Measurements from ENCODE around the gene KRT24. TPM values are rescaled to one million over a fixed set of nuclear protein-coding genes. Genes with fewer than 3 reads are reported as not detected.

The KRT24 gene
- total RNA-seq, 1 donor from 2014 or later, result not detected

- H3K9ac ChIP-seq (ENCODE audit: low read depth in 1 of 3, low read length in 3 of 3), result no peak overlapping the region
- no peaks in the 10 kb centered on the region for H3K36me3 ChIP-seq (ENCODE audit: control insufficient read depth in 3 of 3, insufficient read depth in 3 of 3, low read length in 3 of 3)
- H3K9me3 ChIP-seq (ENCODE audit: control insufficient read depth in 3 of 3, low read length in 3 of 3), result no peaks in the 10 kb centered on the region
- H3K27ac ChIP-seq (ENCODE audit: low read depth, low read length), result no peak overlapping the region
- H3K4me1 ChIP-seq (ENCODE audit: control insufficient read depth in 3 of 3, insufficient read depth in 3 of 3, low read length in 3 of 3), result peaks cover 0 to 4% (median 0%) of the 10 kb centered on the region in 3 donors
- H3K27me3 ChIP-seq (ENCODE audit: control insufficient read depth in 3 of 3, insufficient read depth in 3 of 3, low read length in 3 of 3), result peaks cover 10 to 21% (median 17%) of the 10 kb centered on the region in 3 donors
- no peak overlapping the region for H3K4me3 ChIP-seq (ENCODE audit: low read length in 3 of 3)
Observed at GRCh38 chr17:40675905-40676304, 27.6 kb downstream of the KRT24 start.

DNA sequence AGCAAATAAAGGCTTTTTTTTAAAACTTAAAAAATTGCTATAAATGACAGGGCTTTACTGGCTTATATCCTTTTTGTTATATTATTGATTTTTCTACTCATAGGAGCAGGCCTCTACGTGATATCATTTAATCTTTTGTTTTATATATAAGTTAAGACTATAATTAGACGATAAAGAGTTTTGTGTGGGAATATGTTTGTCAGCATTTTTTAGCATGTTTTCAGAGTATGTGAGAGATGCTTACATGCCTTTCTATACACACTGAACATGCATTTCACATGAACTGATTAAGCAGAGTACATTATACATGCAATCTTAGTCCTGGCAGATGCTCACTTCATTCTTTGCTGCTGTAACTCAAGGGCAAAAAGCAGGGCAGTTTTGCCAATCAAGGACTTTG is 30.9 kb downstream of the KRT24 start:
- no peak overlapping the region for H3K9ac ChIP-seq (ENCODE audit: low read depth in 1 of 3, low read length in 3 of 3)
- no peaks in the 10 kb centered on the region for H3K36me3 ChIP-seq (ENCODE audit: control insufficient read depth in 3 of 3, insufficient read depth in 3 of 3, low read length in 3 of 3)
- H3K4me1 ChIP-seq (ENCODE audit: control insufficient read depth in 3 of 3, insufficient read depth in 3 of 3, low read length in 3 of 3), result peaks cover 0 to 4% (median 0%) of the 10 kb centered on the region in 3 donors
- H3K27me3 ChIP-seq (ENCODE audit: control insufficient read depth in 3 of 3, insufficient read depth in 3 of 3, low read length in 3 of 3), result peaks cover 10 to 16% (median 13%) of the 10 kb centered on the region in 3 donors
- no peak overlapping the region for H3K27ac ChIP-seq (ENCODE audit: low read depth, low read length)
- H3K4me3 ChIP-seq (ENCODE audit: low read length in 3 of 3), result no peak overlapping the region
- no peaks in the 10 kb centered on the region for H3K9me3 ChIP-seq (ENCODE audit: control insufficient read depth in 3 of 3, low read length in 3 of 3)

DNA sequence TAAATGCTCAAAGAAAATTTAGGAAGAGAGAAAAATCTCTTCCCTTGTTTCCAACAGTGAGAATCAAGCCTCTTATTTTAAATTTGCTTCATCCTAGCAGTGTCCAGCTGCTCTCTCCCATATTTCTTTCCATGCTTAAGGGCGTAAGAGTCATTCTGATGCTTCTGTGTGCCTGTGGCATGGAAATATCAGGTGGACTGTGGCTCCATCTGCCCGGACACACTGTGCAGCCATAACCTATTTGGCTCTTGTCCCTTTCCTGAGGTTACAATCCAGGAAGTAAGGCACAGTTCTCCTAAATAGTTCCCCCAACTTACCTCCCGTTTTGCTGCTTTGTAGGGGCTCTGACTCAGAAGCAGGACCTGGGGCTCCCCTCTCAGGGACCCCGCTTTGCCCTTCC is 32.3 kb downstream of the KRT24 start:
- Histone ChIP-seq H3K27me3 (ENCODE audit: control insufficient read depth in 3 of 3, insufficient read depth in 3 of 3, low read length in 3 of 3) (peaks cover 5 to 10% (median 6%) of the 10 kb centered on the region in 3 donors), H3K9ac (ENCODE audit: low read depth in 1 of 3, low read length in 3 of 3) (no peak overlapping the region), H3K27ac (ENCODE audit: low read depth, low read length) (no peak overlapping the region), H3K36me3 (ENCODE audit: control insufficient read depth in 3 of 3, insufficient read depth in 3 of 3, low read length in 3 of 3) (no peaks in the 10 kb centered on the region), H3K4me1 (ENCODE audit: control insufficient read depth in 3 of 3, insufficient read depth in 3 of 3, low read length in 3 of 3) (peaks cover 0 to 4% (median 0%) of the 10 kb centered on the region in 3 donors), H3K4me3 (ENCODE audit: low read length in 3 of 3) (no peak overlapping the region), H3K9me3 (ENCODE audit: control insufficient read depth in 3 of 3, low read length in 3 of 3) (no peaks in the 10 kb centered on the region)

GRCh38 chr17:40666331-40666730 is 37.2 kb downstream of the KRT24 start:
- Histone ChIP-seq H3K4me3 (ENCODE audit: low read length in 3 of 3) (no peak overlapping the region), H3K9me3 (ENCODE audit: control insufficient read depth in 3 of 3, low read length in 3 of 3) (no peaks in the 10 kb centered on the region), H3K9ac (ENCODE audit: low read depth in 1 of 3, low read length in 3 of 3) (no peak overlapping the region), H3K27me3 (ENCODE audit: control insufficient read depth in 3 of 3, insufficient read depth in 3 of 3, low read length in 3 of 3) (peaks cover 9 to 16% (median 12%) of the 10 kb centered on the region in 3 donors), H3K4me1 (ENCODE audit: control insufficient read depth in 3 of 3, insufficient read depth in 3 of 3, low read length in 3 of 3) (peaks cover 0 to under 1% (median 0%) of the 10 kb centered on the region in 3 donors), H3K27ac (ENCODE audit: low read depth, low read length) (no peak overlapping the region), H3K36me3 (ENCODE audit: control insufficient read depth in 3 of 3, insufficient read depth in 3 of 3, low read length in 3 of 3) (no peaks in the 10 kb centered on the region)

GRCh38 chr17:40664582-40665333 is 38.8 kb downstream of the KRT24 start, which contains the start of gene KRT222:
Gene KRT222, minus strand, starts transcription at chr17:40665177. Its CDS starts 78 bp downstream, at chr17:40665099.
- Histone ChIP-seq H3K4me3 (ENCODE audit: low read length in 3 of 3) (peak within 1 kb of the TSS in 2 of 3 donors; percentile 12 to 33), H3K27ac (ENCODE audit: low read depth, low read length) (no peak within 1 kb of the TSS), H3K4me1 (ENCODE audit: control insufficient read depth in 3 of 3, insufficient read depth in 3 of 3, low read length in 3 of 3) (no peaks in the 10 kb centered on the region), H3K27me3 (ENCODE audit: control insufficient read depth in 3 of 3, insufficient read depth in 3 of 3, low read length in 3 of 3) (peaks cover 9 to 16% (median 12%) of the 10 kb centered on the region in 3 donors), H3K9ac (ENCODE audit: low read depth in 1 of 3, low read length in 3 of 3) (peak within 1 kb of the TSS in 1 of 3 donors; percentile 63), H3K9me3 (ENCODE audit: control insufficient read depth in 3 of 3, low read length in 3 of 3) (no peaks in the 10 kb centered on the region), H3K36me3 (ENCODE audit: control insufficient read depth in 3 of 3, insufficient read depth in 3 of 3, low read length in 3 of 3) (no peaks in the 10 kb centered on the region)

- Histone ChIP-seq H3K4me1 (ENCODE audit: control insufficient read depth in 3 of 3, insufficient read depth in 3 of 3, low read length in 3 of 3) (no peaks in the 10 kb centered on the region), H3K36me3 (ENCODE audit: control insufficient read depth in 3 of 3, insufficient read depth in 3 of 3, low read length in 3 of 3) (no peaks in the 10 kb centered on the region), H3K4me3 (ENCODE audit: low read length in 3 of 3) (no peak overlapping the region), H3K27ac (ENCODE audit: low read depth, low read length) (no peak overlapping the region), H3K27me3 (ENCODE audit: control insufficient read depth in 3 of 3, insufficient read depth in 3 of 3, low read length in 3 of 3) (peaks cover 9 to 16% (median 12%) of the 10 kb centered on the region in 3 donors), H3K9ac (ENCODE audit: low read depth in 1 of 3, low read length in 3 of 3) (no peak overlapping the region), H3K9me3 (ENCODE audit: control insufficient read depth in 3 of 3, low read length in 3 of 3) (no peaks in the 10 kb centered on the region)
Observed at GRCh38 chr17:40663252-40663651, 40.3 kb downstream of the KRT24 start.

DNA sequence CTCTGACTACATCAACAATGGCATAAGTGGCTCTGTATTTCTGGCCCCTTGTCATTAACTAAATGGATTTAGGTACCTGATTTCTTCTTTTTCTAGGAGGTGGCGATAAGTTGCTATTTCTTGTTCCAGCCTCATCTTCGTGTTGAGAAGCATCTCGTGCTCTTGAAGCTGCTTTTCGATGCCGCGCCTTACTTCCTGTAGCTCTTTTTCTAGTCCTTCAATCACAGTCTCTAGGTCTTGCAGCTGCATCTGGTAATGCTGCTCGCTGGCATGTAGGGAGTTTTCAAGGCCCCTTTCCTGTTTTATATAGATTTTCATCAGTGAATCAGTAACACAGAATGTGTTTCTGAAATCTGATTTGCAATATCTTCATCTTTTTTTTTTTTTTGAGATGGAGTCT is 43.6 kb downstream of the KRT24 start:
- H3K9me3 ChIP-seq (ENCODE audit: control insufficient read depth in 3 of 3, low read length in 3 of 3), result no peaks in the 10 kb centered on the region
- no peak overlapping the region for H3K4me3 ChIP-seq (ENCODE audit: low read length in 3 of 3)
- H3K36me3 ChIP-seq (ENCODE audit: control insufficient read depth in 3 of 3, insufficient read depth in 3 of 3, low read length in 3 of 3), result no peaks in the 10 kb centered on the region
- H3K4me1 ChIP-seq (ENCODE audit: control insufficient read depth in 3 of 3, insufficient read depth in 3 of 3, low read length in 3 of 3), result no peaks in the 10 kb centered on the region
- peaks cover 3 to 6% (median 3%) of the 10 kb centered on the region in 3 donors for H3K27me3 ChIP-seq (ENCODE audit: control insufficient read depth in 3 of 3, insufficient read depth in 3 of 3, low read length in 3 of 3)
- H3K27ac ChIP-seq (ENCODE audit: low read depth, low read length), result no peak overlapping the region
- H3K9ac ChIP-seq (ENCODE audit: low read depth in 1 of 3, low read length in 3 of 3), result no peak overlapping the region

GRCh38 chr17:40658396-40658795 is 45.2 kb downstream of the KRT24 start:
- Histone ChIP-seq H3K4me3 (ENCODE audit: low read length in 3 of 3) (no peak overlapping the region), H3K36me3 (ENCODE audit: control insufficient read depth in 3 of 3, insufficient read depth in 3 of 3, low read length in 3 of 3) (no peaks in the 10 kb centered on the region), H3K27me3 (ENCODE audit: control insufficient read depth in 3 of 3, insufficient read depth in 3 of 3, low read length in 3 of 3) (peaks cover 0 to 3% (median 0%) of the 10 kb centered on the region in 3 donors)

GRCh38 chr17:40651939-40652338 is 51.6 kb downstream of the KRT24 start:
- Histone ChIP-seq H3K27ac (ENCODE audit: low read depth, low read length) (no peak overlapping the region), H3K4me1 (ENCODE audit: control insufficient read depth in 3 of 3, insufficient read depth in 3 of 3, low read length in 3 of 3) (peaks cover 5 to 18% (median 8%) of the 10 kb centered on the region in 3 donors)

More at GRCh38 chr17:40658396-40658795, 45.2 kb downstream of the KRT24 start:
- Histone ChIP-seq H3K4me1 (ENCODE audit: control insufficient read depth in 3 of 3, insufficient read depth in 3 of 3, low read length in 3 of 3) (no peaks in the 10 kb centered on the region), H3K27ac (ENCODE audit: low read depth, low read length) (no peak overlapping the region), H3K9me3 (ENCODE audit: control insufficient read depth in 3 of 3, low read length in 3 of 3) (no peaks in the 10 kb centered on the region), H3K9ac (ENCODE audit: low read depth in 1 of 3, low read length in 3 of 3) (no peak overlapping the region)

GRCh38 chr17:40648384-40648968 is 55.1 kb downstream of the KRT24 start:
- H3K4me3 ChIP-seq (ENCODE audit: low read length in 3 of 3), result peak overlapping the region; percentile 82 to 97 (median 90)
- peak overlapping the region; percentile 98 for H3K27ac ChIP-seq (ENCODE audit: low read depth, low read length)
- H3K9ac ChIP-seq (ENCODE audit: low read depth in 1 of 3, low read length in 3 of 3), result peak overlapping the region; percentile 93 to 99 (median 97)
- H3K27me3 ChIP-seq (ENCODE audit: control insufficient read depth in 3 of 3, insufficient read depth in 3 of 3, low read length in 3 of 3), result no peaks in the 10 kb centered on the region
- no peaks in the 10 kb centered on the region for H3K9me3 ChIP-seq (ENCODE audit: control insufficient read depth in 3 of 3, low read length in 3 of 3)
- H3K36me3 ChIP-seq (ENCODE audit: control insufficient read depth in 3 of 3, insufficient read depth in 3 of 3, low read length in 3 of 3), result peaks cover 0 to 2% (median 2%) of the 10 kb centered on the region in 3 donors
- H3K4me1 ChIP-seq (ENCODE audit: control insufficient read depth in 3 of 3, insufficient read depth in 3 of 3, low read length in 3 of 3), result peaks cover 12 to 27% (median 23%) of the 10 kb centered on the region in 3 donors

More at GRCh38 chr17:40651939-40652338, 51.6 kb downstream of the KRT24 start:
- no peaks in the 10 kb centered on the region for H3K27me3 ChIP-seq (ENCODE audit: control insufficient read depth in 3 of 3, insufficient read depth in 3 of 3, low read length in 3 of 3)
- H3K9ac ChIP-seq (ENCODE audit: low read depth in 1 of 3, low read length in 3 of 3), result no peak overlapping the region
- H3K36me3 ChIP-seq (ENCODE audit: control insufficient read depth in 3 of 3, insufficient read depth in 3 of 3, low read length in 3 of 3), result no peaks in the 10 kb centered on the region
- no peaks in the 10 kb centered on the region for H3K9me3 ChIP-seq (ENCODE audit: control insufficient read depth in 3 of 3, low read length in 3 of 3)
- H3K4me3 ChIP-seq (ENCODE audit: low read length in 3 of 3), result no peak overlapping the region

All from skeletal muscle tissue (tissue), 4 donors.